ENCODE data around the gene BGN.

Gene BGN

GRCh38 chrX:153498453-153498852, 3.7 kb downstream of the BGN start:
- Histone ChIP-seq H3K9me3 (ENCODE audit: control insufficient read depth, insufficient read depth, low read length) (no peaks in the 10 kb centered on the region), H3K9ac (ENCODE audit: low read depth, low read length) (no peak overlapping the region), H3K4me1 (ENCODE audit: insufficient read depth, low read length) (peaks cover 12% of the 10 kb centered on the region; the same call in 1 of the 2 replicates), H3K36me3 (ENCODE audit: insufficient read depth, low read length) (no peaks in the 10 kb centered on the region)

GRCh38 chrX:153499341-153499740, 4.6 kb downstream of the BGN start:
- Histone ChIP-seq H3K36me3 (ENCODE audit: insufficient read depth, low read length) (no peaks in the 10 kb centered on the region), H3K9me3 (ENCODE audit: control insufficient read depth, insufficient read depth, low read length) (no peaks in the 10 kb centered on the region), H3K9ac (ENCODE audit: low read depth, low read length) (no peak overlapping the region), H3K4me1 (ENCODE audit: insufficient read depth, low read length) (peaks cover 7% of the 10 kb centered on the region; the same call in 1 of the 2 replicates)

- no peak overlapping the region for H3K9ac ChIP-seq (ENCODE audit: low read depth, low read length)
- H3K36me3 ChIP-seq (ENCODE audit: insufficient read depth, low read length): no peaks in the 10 kb centered on the region
- H3K4me1 ChIP-seq (ENCODE audit: insufficient read depth, low read length): peaks cover 5% of the 10 kb centered on the region; the same call in 1 of the 2 replicates
- no peaks in the 10 kb centered on the region for H3K9me3 ChIP-seq (ENCODE audit: control insufficient read depth, insufficient read depth, low read length)
These were observed 5.1 kb downstream of the BGN start for GRCh38 chrX:153499876-153500275.

GRCh38 chrX:153500676-153501280, 6.0 kb downstream of the BGN start:
- no peaks in the 10 kb centered on the region for H3K9me3 ChIP-seq (ENCODE audit: control insufficient read depth, insufficient read depth, low read length)
- H3K36me3 ChIP-seq (ENCODE audit: insufficient read depth, low read length): no peaks in the 10 kb centered on the region
- H3K4me1 ChIP-seq (ENCODE audit: insufficient read depth, low read length): no peaks in the 10 kb centered on the region; the same call in 1 of the 2 replicates
- no peak overlapping the region for H3K9ac ChIP-seq (ENCODE audit: low read depth, low read length)

- Histone ChIP-seq H3K9me3 (ENCODE audit: control insufficient read depth, insufficient read depth, low read length) (no peaks in the 10 kb centered on the region), H3K9ac (ENCODE audit: low read depth, low read length) (no peak overlapping the region), H3K4me1 (ENCODE audit: insufficient read depth, low read length) (no peaks in the 10 kb centered on the region; the same call in 1 of the 2 replicates), H3K36me3 (ENCODE audit: insufficient read depth, low read length) (no peaks in the 10 kb centered on the region)
These were observed 6.8 kb downstream of the BGN start for GRCh38 chrX:153501530-153501929.

GRCh38 chrX:153502131-153502530, 7.4 kb downstream of the BGN start:
- Histone ChIP-seq H3K36me3 (ENCODE audit: insufficient read depth, low read length) (no peaks in the 10 kb centered on the region), H3K9me3 (ENCODE audit: control insufficient read depth, insufficient read depth, low read length) (no peaks in the 10 kb centered on the region), H3K9ac (ENCODE audit: low read depth, low read length) (no peak overlapping the region), H3K4me1 (ENCODE audit: insufficient read depth, low read length) (no peaks in the 10 kb centered on the region; the same call in 1 of the 2 replicates)

GRCh38 chrX:153502796-153503195, 8.0 kb downstream of the BGN start:
- no peaks in the 10 kb centered on the region; the same call in 1 of the 2 replicates for H3K4me1 ChIP-seq (ENCODE audit: insufficient read depth, low read length)
- H3K9me3 ChIP-seq (ENCODE audit: control insufficient read depth, insufficient read depth, low read length): no peaks in the 10 kb centered on the region
- no peak overlapping the region for H3K9ac ChIP-seq (ENCODE audit: low read depth, low read length)
- no peaks in the 10 kb centered on the region for H3K36me3 ChIP-seq (ENCODE audit: insufficient read depth, low read length)

GRCh38 chrX:153504445-153505016, 9.8 kb downstream of the BGN start:
- Histone ChIP-seq H3K9ac (ENCODE audit: low read depth, low read length) (no peak overlapping the region), H3K36me3 (ENCODE audit: insufficient read depth, low read length) (no peaks in the 10 kb centered on the region), H3K9me3 (ENCODE audit: control insufficient read depth, insufficient read depth, low read length) (no peaks in the 10 kb centered on the region), H3K4me1 (ENCODE audit: insufficient read depth, low read length) (no peaks in the 10 kb centered on the region; the same call in 1 of the 2 replicates)

- H3K4me1 ChIP-seq (ENCODE audit: insufficient read depth, low read length): no peaks in the 10 kb centered on the region; the same call in 1 of the 2 replicates
- no peaks in the 10 kb centered on the region for H3K9me3 ChIP-seq (ENCODE audit: control insufficient read depth, insufficient read depth, low read length)
- H3K9ac ChIP-seq (ENCODE audit: low read depth, low read length): no peak overlapping the region
- H3K36me3 ChIP-seq (ENCODE audit: insufficient read depth, low read length): no peaks in the 10 kb centered on the region
These were observed 10.6 kb downstream of the BGN start for GRCh38 chrX:153505361-153505760.

- Histone ChIP-seq H3K9me3 (ENCODE audit: control insufficient read depth, insufficient read depth, low read length) (no peaks in the 10 kb centered on the region), H3K36me3 (ENCODE audit: insufficient read depth, low read length) (no peaks in the 10 kb centered on the region), H3K4me1 (ENCODE audit: insufficient read depth, low read length) (no peaks in the 10 kb centered on the region), H3K9ac (ENCODE audit: low read depth, low read length) (no peak overlapping the region)
These were observed 12.9 kb downstream of the BGN start for GRCh38 chrX:153507484-153508178.

GRCh38 chrX:153509592-153509991, 14.8 kb downstream of the BGN start:
- Histone ChIP-seq H3K4me1 (ENCODE audit: insufficient read depth, low read length) (no peaks in the 10 kb centered on the region), H3K9me3 (ENCODE audit: control insufficient read depth, insufficient read depth, low read length) (no peaks in the 10 kb centered on the region), H3K9ac (ENCODE audit: low read depth, low read length) (no peak overlapping the region), H3K36me3 (ENCODE audit: insufficient read depth, low read length) (no peaks in the 10 kb centered on the region)

- Histone ChIP-seq H3K9ac (ENCODE audit: low read depth, low read length) (no peak overlapping the region), H3K9me3 (ENCODE audit: control insufficient read depth, insufficient read depth, low read length) (no peaks in the 10 kb centered on the region), H3K4me1 (ENCODE audit: insufficient read depth, low read length) (no peaks in the 10 kb centered on the region)
These were observed 15.6 kb downstream of the BGN start for GRCh38 chrX:153510383-153510782.

GRCh38 chrX:153511784-153512500, 17.2 kb downstream of the BGN start:
- Histone ChIP-seq H3K36me3 (ENCODE audit: insufficient read depth, low read length) (no peaks in the 10 kb centered on the region), H3K9me3 (ENCODE audit: control insufficient read depth, insufficient read depth, low read length) (no peaks in the 10 kb centered on the region), H3K4me1 (ENCODE audit: insufficient read depth, low read length) (no peaks in the 10 kb centered on the region), H3K9ac (ENCODE audit: low read depth, low read length) (no peak overlapping the region)

More at GRCh38 chrX:153510383-153510782, 15.6 kb downstream of the BGN start:
- H3K36me3 ChIP-seq (ENCODE audit: insufficient read depth, low read length): no peaks in the 10 kb centered on the region

- H3K4me1 ChIP-seq (ENCODE audit: insufficient read depth, low read length): no peaks in the 10 kb centered on the region
These were observed 17.7 kb downstream of the BGN start for GRCh38 chrX:153512501-153512893.

More at GRCh38 chrX:153512501-153512893, 17.7 kb downstream of the BGN start:
- no peaks in the 10 kb centered on the region for H3K9me3 ChIP-seq (ENCODE audit: control insufficient read depth, insufficient read depth, low read length)
- H3K9ac ChIP-seq (ENCODE audit: low read depth, low read length): no peak overlapping the region
- no peaks in the 10 kb centered on the region for H3K36me3 ChIP-seq (ENCODE audit: insufficient read depth, low read length)

All from ES-I3 (cell line).